HG03280 (cell line): Measurements from ENCODE around the gene ELOVL6.

Experiments used
- ATAC-seq: cut with Tn5 transposase; IDR thresholded peaks from one replicate; pipeline ENCODE4 v1.9.1; 2021; ENCODE audit warnings: mild to moderate bottlenecking, moderate library complexity; ENCODE audit not compliant: unreplicated experiment

Gene ELOVL6

DNA sequence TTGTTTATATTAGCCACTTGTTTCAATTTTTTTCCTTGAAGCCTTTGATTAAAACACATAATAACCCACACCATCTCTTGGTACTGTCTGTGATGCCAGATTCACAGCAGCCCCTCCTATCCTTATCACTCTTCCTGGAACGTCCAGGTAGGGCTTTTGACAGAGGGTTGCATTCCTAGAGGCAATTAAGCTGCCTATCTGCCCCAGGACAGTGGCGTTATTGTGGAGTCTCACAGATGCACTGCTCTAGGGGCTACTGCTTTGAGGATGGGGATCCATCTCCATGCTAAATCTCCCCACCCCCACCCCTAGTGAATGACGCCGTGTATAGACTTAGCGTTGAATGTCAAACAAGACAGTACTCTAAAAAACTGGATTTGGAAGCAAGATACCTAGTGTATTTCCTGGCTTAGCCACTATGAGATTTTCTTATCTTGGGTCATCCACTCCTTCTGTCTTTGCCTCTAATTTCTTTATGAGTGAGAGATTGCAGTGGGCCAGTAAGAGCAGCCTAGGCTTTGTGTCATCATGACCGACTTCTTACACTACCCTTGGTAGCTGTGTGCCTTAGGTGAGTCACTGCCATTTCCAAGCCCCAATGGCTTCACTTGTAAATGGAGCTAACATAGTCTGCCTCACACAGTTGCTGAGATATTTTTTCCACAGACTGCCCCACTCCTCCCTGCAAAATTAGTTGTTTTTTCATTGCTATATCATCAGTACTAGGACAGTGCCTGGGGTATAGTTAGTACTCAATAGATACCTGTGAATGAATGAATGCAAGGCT lies 194.8 kb downstream of the ELOVL6 start:
- ATAC-seq = no peak

DNA sequence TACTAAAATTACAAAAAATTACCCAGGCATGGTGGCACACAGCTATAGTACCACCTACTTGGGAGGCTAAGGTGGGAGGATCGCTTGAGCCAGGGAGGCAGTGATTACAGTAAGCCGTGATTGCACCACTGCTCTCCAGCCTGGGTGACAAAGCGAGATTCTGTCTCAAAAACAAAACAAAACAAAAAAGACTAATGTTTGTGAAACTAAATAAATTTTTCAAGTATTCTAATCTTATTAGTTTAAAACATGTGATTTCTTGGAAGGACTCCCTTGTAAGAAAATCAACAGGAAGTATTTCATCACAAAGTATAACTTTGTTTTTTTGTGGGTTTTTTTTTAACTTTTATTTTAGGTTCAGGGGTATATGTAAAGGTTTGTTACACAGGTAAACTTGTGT lies 196.1 kb downstream of the ELOVL6 start:
- ATAC-seq = no peak

DNA sequence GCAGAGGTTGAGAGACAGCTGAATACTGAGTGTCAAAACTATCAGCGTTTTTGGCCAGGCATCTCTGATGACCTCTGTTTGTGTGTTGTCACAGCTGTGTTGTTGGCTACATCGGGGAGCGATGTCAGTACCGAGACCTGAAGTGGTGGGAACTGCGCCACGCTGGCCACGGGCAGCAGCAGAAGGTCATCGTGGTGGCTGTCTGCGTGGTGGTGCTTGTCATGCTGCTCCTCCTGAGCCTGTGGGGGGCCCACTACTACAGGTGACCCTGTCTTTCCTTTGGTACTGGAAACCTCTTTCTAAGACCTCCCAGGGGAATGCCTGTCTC lies 198.9 kb downstream of the ELOVL6 start:
- no peak for ATAC-seq

DNA sequence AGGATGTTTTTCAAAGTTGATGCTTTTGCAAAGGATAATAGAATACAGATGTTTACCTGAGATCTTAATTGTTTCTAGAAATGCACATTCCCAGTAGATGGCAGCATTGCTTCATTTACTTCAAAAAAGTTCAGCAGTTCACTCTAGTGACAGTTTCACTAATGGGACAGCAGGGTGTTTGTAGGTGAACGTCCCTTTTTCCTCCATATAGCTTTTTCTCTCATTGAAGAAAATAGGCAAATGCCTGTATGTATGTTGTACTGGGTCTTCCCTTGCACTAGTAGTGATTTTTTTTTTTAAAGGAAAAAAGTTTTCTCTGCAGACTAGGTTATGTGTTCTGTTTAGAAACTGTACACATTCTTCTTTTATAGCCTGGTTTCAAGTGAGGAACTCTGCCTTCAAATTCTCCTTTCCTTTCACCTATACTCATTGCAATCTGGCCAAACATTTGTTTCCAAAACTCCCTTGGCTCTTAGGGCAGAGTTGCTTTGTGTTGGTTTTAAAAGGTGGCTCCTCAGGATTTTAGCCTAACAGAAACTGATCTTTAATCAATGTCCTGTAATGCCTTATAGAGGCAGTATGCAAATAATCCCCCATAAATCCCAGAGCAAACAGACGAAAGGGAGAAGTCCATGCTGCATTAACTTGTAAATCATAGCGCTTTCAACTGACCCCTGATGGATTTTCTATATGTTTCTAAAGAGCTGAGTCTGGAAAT lies 199.4 kb downstream of the ELOVL6 start:
- peak; percentile 47 for ATAC-seq

DNA sequence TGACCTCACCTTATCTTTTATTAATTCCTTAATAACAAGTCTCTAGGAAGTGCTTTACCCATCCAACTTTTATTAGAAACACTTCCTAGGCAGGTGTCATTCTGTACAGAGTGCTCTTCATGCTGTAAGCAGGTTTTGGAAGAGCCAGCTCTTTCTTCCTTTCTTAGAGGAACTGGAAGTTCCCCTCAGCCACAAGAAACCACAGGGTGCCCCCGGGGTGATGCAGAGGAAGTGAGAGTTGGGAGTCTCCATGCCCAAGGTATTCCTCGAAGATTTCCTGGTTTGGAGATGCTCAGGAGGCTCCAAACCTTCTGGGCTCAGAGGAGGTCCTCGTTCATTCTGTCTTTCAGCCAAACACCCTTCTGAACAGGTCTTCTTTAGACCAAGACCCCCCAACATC lies 201.9 kb downstream of the ELOVL6 start:
- no peak for ATAC-seq
